Immature natural killer cell (primary cell): ENCODE measurements around the gene ADD3. TPM values are rescaled to one million over a fixed set of nuclear protein-coding genes. Genes with fewer than 3 reads are reported as not detected.

Experiments
- DNase-seq, 3 donors: peaks; one replicate each; pipeline ENCODE4 v3.0.0; 2022; ENCODE audit warnings: mixed read lengths in 1 of 3
- H3K27ac Mint-ChIP-seq, 6 donors: one replicate each; pipeline ENCODE4 v1.8.0; 2020; ENCODE audit warnings: mixed read lengths in 6 of 6, mild to moderate bottlenecking in 5 of 6, inconsistent platforms in 4 of 6, moderate library complexity in 3 of 6
- H3K27me3 Mint-ChIP-seq, 3 donors: one replicate each; pipeline ENCODE4 v1.8.0; 2020 to 2021; ENCODE audit warnings: low read depth in 3 of 3, mild to moderate bottlenecking in 3 of 3, mixed read lengths in 3 of 3, moderate library complexity in 3 of 3, inconsistent platforms in 1 of 3
- H3K36me3 Mint-ChIP-seq, 3 donors: one replicate each; pipeline ENCODE4 v1.8.0; 2020; ENCODE audit warnings: mixed read lengths in 3 of 3, inconsistent platforms in 2 of 3, mild to moderate bottlenecking in 2 of 3
- H3K4me1 Mint-ChIP-seq, 2 donors: one replicate each; pipeline ENCODE4 v1.8.0; 2020; ENCODE audit warnings: inconsistent platforms in 2 of 2, mild to moderate bottlenecking in 2 of 2, mixed read lengths in 2 of 2, moderate library complexity in 1 of 2
- H3K4me3 Mint-ChIP-seq, 5 donors: one replicate each; pipeline ENCODE4 v1.8.0; 2020; ENCODE audit warnings: mild to moderate bottlenecking in 5 of 5, mixed read lengths in 5 of 5, inconsistent platforms in 3 of 5, moderate library complexity in 3 of 5
- H3K9me3 Mint-ChIP-seq, 6 donors: one replicate each; pipeline ENCODE4 v1.8.0; 2020; ENCODE audit warnings: mild to moderate bottlenecking in 6 of 6, mixed read lengths in 6 of 6, inconsistent platforms in 4 of 6, moderate library complexity in 3 of 6
- polyA plus RNA-seq, 3 donors: library from polyadenylated mRNA; unstranded; fragments of 300-500 nt; fragmentation: Illumina TruSeq; gene quantifications; one replicate each; pipeline ENCODE4 v1.2.3, GENCODE V29; 2021

ADD3 gene
- polyA plus RNA-seq, 3 donors from 2014 or later: 336 to 513 (median 447) TPM

- H3K4me1 Mint-ChIP-seq: peaks cover 84 to 94% of the 10 kb centered on the region in 2 donors
- no peaks in the 10 kb centered on the region for H3K9me3 Mint-ChIP-seq
- H3K27me3 Mint-ChIP-seq: peaks cover 0 to 3% (median 0%) of the 10 kb centered on the region in 3 donors
- DNase-seq: no peak
- H3K4me3 Mint-ChIP-seq: no peak overlapping the region
- peak overlapping the region in 4 of 6 donors; percentile 10 to 89 (median 28) for H3K27ac Mint-ChIP-seq
- H3K36me3 Mint-ChIP-seq: no peaks in the 10 kb centered on the region
Observed at GRCh38 chr10:110065269-110065668, 57.5 kb downstream of the ADD3 start.

GRCh38 chr10:110067960-110068770, 60.4 kb downstream of the ADD3 start:
- peaks cover 88 to 98% of the 10 kb centered on the region in 2 donors for H3K4me1 Mint-ChIP-seq
- peak overlapping the region; percentile 67 to 98 (median 96) for H3K27ac Mint-ChIP-seq
- H3K4me3 Mint-ChIP-seq: peak overlapping the region; percentile 68 to 94 (median 78)
- no peaks in the 10 kb centered on the region for H3K36me3 Mint-ChIP-seq
- peaks cover 0 to 3% (median 0%) of the 10 kb centered on the region in 3 donors for H3K27me3 Mint-ChIP-seq
- DNase-seq: peak in 1 of 3 donors; percentile 28
- no peaks in the 10 kb centered on the region for H3K9me3 Mint-ChIP-seq

GRCh38 chr10:110068780-110069179, 61.0 kb downstream of the ADD3 start:
- peaks cover 90 to 98% of the 10 kb centered on the region in 2 donors for H3K4me1 Mint-ChIP-seq
- H3K36me3 Mint-ChIP-seq: no peaks in the 10 kb centered on the region
- peak overlapping the region; percentile 68 to 94 (median 78) for H3K4me3 Mint-ChIP-seq
- peaks cover 0 to 3% (median 0%) of the 10 kb centered on the region in 3 donors for H3K27me3 Mint-ChIP-seq
- DNase-seq: no peak
- peak overlapping the region; percentile 67 to 98 (median 96) for H3K27ac Mint-ChIP-seq
- no peaks in the 10 kb centered on the region for H3K9me3 Mint-ChIP-seq

- H3K27ac Mint-ChIP-seq: peak overlapping the region; percentile 67 to 98 (median 96)
- no peaks in the 10 kb centered on the region for H3K36me3 Mint-ChIP-seq
- peak; percentile 41 to 47 (median 43) for DNase-seq
- H3K4me1 Mint-ChIP-seq: peaks cover 92 to 98% of the 10 kb centered on the region in 2 donors
- no peaks in the 10 kb centered on the region for H3K9me3 Mint-ChIP-seq
- peak overlapping the region; percentile 68 to 94 (median 78) for H3K4me3 Mint-ChIP-seq
- peaks cover 0 to 3% (median 0%) of the 10 kb centered on the region in 3 donors for H3K27me3 Mint-ChIP-seq
Observed at GRCh38 chr10:110069502-110069982, 61.8 kb downstream of the ADD3 start.

- Mint-ChIP-seq H3K27me3 (no peaks in the 10 kb centered on the region), H3K36me3 (no peaks in the 10 kb centered on the region), H3K4me1 (peaks cover 90 to 100% of the 10 kb centered on the region in 2 donors), H3K27ac (peak overlapping the region; percentile 37 to 90 (median 80)), H3K4me3 (peak overlapping the region; percentile 17 to 60 (median 38)), H3K9me3 (no peaks in the 10 kb centered on the region)
- no peak for DNase-seq
Observed at GRCh38 chr10:110073896-110074295, 66.1 kb downstream of the ADD3 start.

- Mint-ChIP-seq H3K4me1 (peaks cover 90 to 100% of the 10 kb centered on the region in 2 donors), H3K9me3 (no peaks in the 10 kb centered on the region), H3K27me3 (peaks cover 0 to 2% (median 2%) of the 10 kb centered on the region in 3 donors), H3K27ac (peak overlapping the region; percentile 37 to 90 (median 80)), H3K36me3 (no peaks in the 10 kb centered on the region), H3K4me3 (peak overlapping the region; percentile 2 to 60 (median 38))
- DNase-seq: no peak
Observed at GRCh38 chr10:110074298-110074697, 66.5 kb downstream of the ADD3 start.

DNA sequence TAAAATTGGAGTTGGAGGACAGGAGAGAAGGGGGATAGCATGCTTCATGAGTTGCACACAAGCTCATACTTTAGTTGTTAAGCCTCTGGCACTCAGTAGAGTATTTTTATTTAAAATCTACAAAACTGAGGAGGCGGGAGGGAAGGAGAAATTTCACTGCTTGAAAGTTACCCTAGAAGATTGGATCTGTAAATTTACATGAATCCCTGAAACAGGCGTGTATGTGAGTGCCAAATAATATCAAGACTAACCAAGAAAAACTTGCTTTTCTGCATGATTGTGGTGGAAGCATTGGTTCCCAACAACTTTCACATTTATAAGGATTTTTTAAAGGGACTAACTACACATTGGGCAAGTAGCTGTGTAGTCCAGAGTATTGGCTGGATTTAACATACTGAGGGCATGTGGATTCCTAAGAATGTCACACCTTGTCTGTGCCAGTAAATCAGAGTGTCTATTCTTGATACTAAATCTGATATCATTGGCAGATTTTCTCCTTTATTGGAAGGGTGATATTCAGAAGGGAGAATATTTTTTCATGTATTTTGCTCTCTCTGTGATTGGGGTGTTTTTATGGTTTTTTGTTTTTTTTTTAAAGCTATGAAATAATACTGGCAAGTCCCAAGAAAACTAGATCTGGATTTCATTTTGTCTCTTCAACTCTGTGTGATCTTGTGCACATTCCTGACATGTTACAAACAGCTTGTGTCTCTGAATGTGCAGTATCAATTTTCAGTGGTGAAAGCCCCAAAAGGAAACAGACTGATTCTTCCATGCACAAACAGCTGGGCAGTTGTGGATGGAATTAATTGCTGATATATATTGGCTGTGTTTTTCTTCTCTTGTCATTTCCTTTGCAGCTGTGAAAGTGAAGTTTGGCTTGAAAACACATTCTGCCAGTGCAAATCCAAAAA, 67.2 kb downstream of the ADD3 start:
- Mint-ChIP-seq H3K9me3 (no peaks in the 10 kb centered on the region), H3K27ac (peak overlapping the region; percentile 6 to 89 (median 78)), H3K4me1 (peaks cover 90 to 100% of the 10 kb centered on the region in 2 donors), H3K36me3 (no peaks in the 10 kb centered on the region), H3K4me3 (peak overlapping the region; percentile 49 to 81 (median 62)), H3K27me3 (peaks cover 0 to 2% (median 2%) of the 10 kb centered on the region in 3 donors)
- no peak for DNase-seq

DNA sequence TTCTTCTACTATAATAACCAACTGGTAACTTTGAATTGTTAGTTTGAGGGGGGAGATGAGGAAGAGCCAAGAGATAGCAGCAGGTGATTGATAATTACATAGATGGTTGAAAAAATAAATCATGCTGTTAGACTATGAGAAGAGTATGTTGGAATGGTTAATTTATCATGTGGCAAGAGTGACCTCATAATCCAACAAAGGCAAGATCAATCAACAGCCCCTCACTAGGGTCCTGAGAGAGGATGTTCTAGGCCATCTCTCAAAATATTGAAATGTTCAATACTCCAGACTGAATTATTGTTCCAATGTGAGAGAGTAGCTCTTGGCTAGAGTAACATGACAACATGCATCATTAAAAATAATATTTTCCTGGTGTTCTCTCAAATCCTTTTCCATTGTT, 67.9 kb downstream of the ADD3 start:
- no peak for DNase-seq
- no peaks in the 10 kb centered on the region for H3K36me3 Mint-ChIP-seq
- H3K4me1 Mint-ChIP-seq: peaks cover 91 to 100% of the 10 kb centered on the region in 2 donors
- peak overlapping the region; percentile 6 to 83 (median 78) for H3K27ac Mint-ChIP-seq
- peaks cover 0 to 2% (median 2%) of the 10 kb centered on the region in 3 donors for H3K27me3 Mint-ChIP-seq
- H3K4me3 Mint-ChIP-seq: peak overlapping the region; percentile 49 to 81 (median 62)
- no peaks in the 10 kb centered on the region for H3K9me3 Mint-ChIP-seq

GRCh38 chr10:110076559-110077318, 69.0 kb downstream of the ADD3 start:
- peaks cover 0 to 2% (median 2%) of the 10 kb centered on the region in 3 donors for H3K27me3 Mint-ChIP-seq
- no peaks in the 10 kb centered on the region for H3K36me3 Mint-ChIP-seq
- no peaks in the 10 kb centered on the region for H3K9me3 Mint-ChIP-seq
- peak; percentile 41 to 67 (median 62) for DNase-seq
- H3K27ac Mint-ChIP-seq: peak overlapping the region; percentile 92 to 97 (median 96)
- peaks cover 87 to 100% of the 10 kb centered on the region in 2 donors for H3K4me1 Mint-ChIP-seq
- peak overlapping the region; percentile 88 to 99 (median 94) for H3K4me3 Mint-ChIP-seq

- peak in 1 of 3 donors; percentile 36 for DNase-seq
- Mint-ChIP-seq H3K4me1 (peaks cover 88 to 100% of the 10 kb centered on the region in 2 donors), H3K27ac (peak overlapping the region; percentile 92 to 97 (median 96)), H3K36me3 (no peaks in the 10 kb centered on the region), H3K4me3 (peak overlapping the region; percentile 88 to 99 (median 94)), H3K9me3 (no peaks in the 10 kb centered on the region), H3K27me3 (peaks cover 0 to 2% (median 2%) of the 10 kb centered on the region in 3 donors)
Observed at GRCh38 chr10:110077436-110078130, 69.8 kb downstream of the ADD3 start.

GRCh38 chr10:110078317-110078716, 70.5 kb downstream of the ADD3 start:
- peaks cover 0 to 6% (median 3%) of the 10 kb centered on the region in 3 donors for H3K36me3 Mint-ChIP-seq
- peaks cover 88 to 100% of the 10 kb centered on the region in 2 donors for H3K4me1 Mint-ChIP-seq
- H3K27ac Mint-ChIP-seq: peak overlapping the region; percentile 92 to 97 (median 96)
- H3K27me3 Mint-ChIP-seq: peaks cover 0 to 7% (median 2%) of the 10 kb centered on the region in 3 donors
- peak overlapping the region; percentile 88 to 99 (median 94) for H3K4me3 Mint-ChIP-seq
- no peak for DNase-seq
- no peaks in the 10 kb centered on the region for H3K9me3 Mint-ChIP-seq

DNA sequence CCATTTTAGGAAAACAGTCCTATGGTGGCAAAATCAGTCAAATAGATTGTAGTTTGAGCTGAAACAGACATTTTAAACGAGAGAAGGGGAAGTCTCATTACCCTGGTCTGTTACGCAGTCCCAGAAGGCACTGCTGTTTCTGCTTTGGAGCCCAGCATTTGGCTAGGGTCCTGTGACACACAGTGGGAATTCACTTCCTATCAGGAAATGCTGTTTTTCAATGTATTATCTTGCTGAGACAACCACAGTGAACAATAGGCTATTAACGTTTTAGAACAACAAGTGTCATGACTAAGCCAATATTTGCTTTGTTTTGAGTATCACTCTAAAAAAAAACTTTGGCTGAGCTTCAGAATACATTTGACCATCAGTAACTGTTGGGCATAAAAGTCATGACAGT, 74.1 kb downstream of the ADD3 start:
- H3K9me3 Mint-ChIP-seq: no peaks in the 10 kb centered on the region
- peak overlapping the region; percentile 18 to 64 (median 59) for H3K4me3 Mint-ChIP-seq
- H3K27me3 Mint-ChIP-seq: peaks cover 0 to 7% (median 2%) of the 10 kb centered on the region in 3 donors
- peaks cover 0 to 6% (median 3%) of the 10 kb centered on the region in 3 donors for H3K36me3 Mint-ChIP-seq
- peaks cover 86 to 100% of the 10 kb centered on the region in 2 donors for H3K4me1 Mint-ChIP-seq
- DNase-seq: no peak
- peak overlapping the region; percentile 67 to 87 (median 86) for H3K27ac Mint-ChIP-seq
